Activated CD4-positive, alpha-beta T cell treated with anti-CD3 and anti-CD28 coated beads, Interleukin-2, amount 50 U/mL, for 4 hours (primary cell): ENCODE measurements around the gene RIC1.
"Not testable (repeated sequence)": the region's sequence is repeated elsewhere in the genome, so short reads cannot be mapped to it uniquely, and the experiment has no call there.

Experiments used
- DNase-seq, 2 experiments: peaks; one replicate each; pipeline ENCODE4 v3.0.0-alpha.2; 2020

The RIC1 gene, protein sequence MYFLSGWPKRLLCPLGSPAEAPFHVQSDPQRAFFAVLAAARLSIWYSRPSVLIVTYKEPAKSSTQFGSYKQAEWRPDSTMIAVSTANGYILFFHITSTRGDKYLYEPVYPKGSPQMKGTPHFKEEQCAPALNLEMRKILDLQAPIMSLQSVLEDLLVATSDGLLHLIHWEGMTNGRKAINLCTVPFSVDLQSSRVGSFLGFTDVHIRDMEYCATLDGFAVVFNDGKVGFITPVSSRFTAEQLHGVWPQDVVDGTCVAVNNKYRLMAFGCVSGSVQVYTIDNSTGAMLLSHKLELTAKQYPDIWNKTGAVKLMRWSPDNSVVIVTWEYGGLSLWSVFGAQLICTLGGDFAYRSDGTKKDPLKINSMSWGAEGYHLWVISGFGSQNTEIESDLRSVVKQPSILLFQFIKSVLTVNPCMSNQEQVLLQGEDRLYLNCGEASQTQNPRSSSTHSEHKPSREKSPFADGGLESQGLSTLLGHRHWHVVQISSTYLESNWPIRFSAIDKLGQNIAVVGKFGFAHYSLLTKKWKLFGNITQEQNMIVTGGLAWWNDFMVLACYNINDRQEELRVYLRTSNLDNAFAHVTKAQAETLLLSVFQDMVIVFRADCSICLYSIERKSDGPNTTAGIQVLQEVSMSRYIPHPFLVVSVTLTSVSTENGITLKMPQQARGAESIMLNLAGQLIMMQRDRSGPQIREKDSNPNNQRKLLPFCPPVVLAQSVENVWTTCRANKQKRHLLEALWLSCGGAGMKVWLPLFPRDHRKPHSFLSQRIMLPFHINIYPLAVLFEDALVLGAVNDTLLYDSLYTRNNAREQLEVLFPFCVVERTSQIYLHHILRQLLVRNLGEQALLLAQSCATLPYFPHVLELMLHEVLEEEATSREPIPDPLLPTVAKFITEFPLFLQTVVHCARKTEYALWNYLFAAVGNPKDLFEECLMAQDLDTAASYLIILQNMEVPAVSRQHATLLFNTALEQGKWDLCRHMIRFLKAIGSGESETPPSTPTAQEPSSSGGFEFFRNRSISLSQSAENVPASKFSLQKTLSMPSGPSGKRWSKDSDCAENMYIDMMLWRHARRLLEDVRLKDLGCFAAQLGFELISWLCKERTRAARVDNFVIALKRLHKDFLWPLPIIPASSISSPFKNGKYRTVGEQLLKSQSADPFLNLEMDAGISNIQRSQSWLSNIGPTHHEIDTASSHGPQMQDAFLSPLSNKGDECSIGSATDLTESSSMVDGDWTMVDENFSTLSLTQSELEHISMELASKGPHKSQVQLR (N-terminal part only)

DNA sequence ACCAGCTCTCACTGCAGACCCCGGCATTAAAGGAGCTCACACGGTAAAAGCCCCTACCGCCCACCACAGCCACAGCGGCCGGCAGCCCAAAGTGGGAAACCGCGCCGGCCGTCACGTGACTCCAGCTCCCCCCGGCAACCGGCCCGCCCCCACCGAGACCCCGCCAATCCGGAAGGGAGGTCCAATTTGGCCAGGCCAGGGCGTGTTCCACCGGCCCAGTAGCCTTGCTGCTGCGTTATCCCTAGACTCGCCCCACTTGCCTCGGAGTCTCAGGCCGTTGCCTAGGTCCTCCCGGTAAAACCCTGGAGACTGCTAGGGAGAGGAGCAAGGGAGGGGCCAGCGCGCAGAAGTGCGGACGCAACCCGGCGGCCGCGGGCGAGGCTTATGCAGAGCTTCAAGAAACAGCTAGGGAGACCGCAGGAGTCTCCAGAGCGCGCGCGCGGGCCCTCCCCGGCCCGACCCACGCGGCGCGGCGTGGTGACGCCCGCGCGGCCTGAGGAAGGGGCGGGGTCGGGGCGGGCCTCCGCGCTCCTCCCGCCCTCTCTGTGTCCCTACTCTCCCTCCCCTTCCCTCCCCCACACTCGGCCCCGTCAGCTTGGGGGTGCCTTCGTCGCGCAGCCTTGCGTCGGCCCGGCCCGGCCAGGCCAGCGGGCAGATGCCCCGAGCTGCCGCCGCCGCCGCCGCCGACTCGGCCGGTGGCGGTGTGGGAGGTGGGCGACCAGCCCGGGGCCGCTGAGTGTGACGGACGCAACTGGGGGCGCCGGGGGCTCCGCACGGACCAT is at the start of gene RIC1:
Gene RIC1 (plus strand): TSS at position 578 of the 782 bp plus-strand sequence. CDS start 203 bp downstream, at position 781.
- DNase-seq = peak; percentile 79 to 81

DNA sequence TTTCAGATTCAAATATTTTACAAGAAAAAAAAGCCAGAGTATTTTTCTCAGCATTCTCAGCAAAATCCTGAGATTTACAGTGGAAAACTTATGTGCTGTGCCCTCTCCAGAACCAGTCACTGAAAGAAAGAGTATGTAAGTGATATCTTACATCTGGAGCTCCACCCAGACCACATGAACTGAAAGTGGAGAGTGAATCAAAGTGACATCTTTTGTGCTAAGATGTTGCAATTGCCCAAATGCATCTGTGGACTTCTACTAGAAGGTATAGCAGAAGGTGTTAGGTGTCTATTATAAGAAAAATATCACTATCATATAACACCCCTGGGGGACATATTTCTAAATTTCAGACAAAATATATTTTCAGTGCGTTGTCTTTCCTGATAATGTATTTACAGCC is 49.0 kb upstream of the RIC1 start:
- no peak for DNase-seq

DNA sequence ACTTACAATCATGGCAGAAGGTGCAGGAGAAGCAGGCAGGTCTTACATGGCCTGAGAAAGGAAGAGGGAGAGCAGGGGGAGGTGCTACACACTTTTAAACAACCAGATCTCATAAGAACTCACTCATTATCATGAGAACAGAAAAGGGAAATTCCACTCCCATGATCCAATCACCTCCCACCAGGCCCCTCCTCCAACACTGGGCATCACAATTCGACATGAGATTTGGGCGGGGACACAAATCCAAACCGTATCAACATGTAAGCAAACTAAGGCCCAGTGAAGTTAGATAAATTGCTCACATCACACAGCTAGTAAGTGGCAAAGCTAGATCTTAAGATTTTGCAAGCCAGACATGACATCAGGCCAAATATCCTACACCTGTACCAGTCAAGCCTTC is 48.3 kb upstream of the RIC1 start:
- DNase-seq = no peak

- not testable (repeated sequence) for DNase-seq
These were observed 47.2 kb upstream of the RIC1 start for GRCh38 chr9:5581706-5582105.

- DNase-seq = peak; percentile 17 to 24
These were observed 46.1 kb upstream of the RIC1 start for GRCh38 chr9:5582835-5583195.

DNA sequence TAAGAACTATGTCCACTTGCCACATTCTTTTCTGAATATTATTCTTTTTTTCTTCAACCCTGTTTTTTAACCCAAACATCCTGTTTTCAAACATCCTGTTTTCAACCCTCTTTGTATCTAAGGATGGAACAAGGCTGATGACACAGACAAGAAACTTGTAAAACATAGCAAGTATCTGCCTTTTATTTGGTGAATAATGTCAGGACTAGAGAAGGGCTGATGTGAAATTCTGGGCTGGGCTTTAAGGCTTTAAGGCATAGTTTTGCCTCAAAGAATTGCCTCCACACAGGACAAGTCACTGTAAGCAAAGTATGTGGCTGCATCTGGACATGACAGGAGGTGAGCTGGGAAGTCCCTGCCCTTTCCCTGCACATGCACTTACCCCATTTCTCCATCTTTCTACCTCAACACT is 42.5 kb upstream of the RIC1 start:
- no peak for DNase-seq

GRCh38 chr9:5587024-5587423 is 41.9 kb upstream of the RIC1 start:
- peak; percentile 12 to 25 for DNase-seq

- DNase-seq = no peak
These were observed 36.7 kb upstream of the RIC1 start for GRCh38 chr9:5592231-5592630.

- no peak for DNase-seq
These were observed 36.0 kb upstream of the RIC1 start for GRCh38 chr9:5592904-5593303.

GRCh38 chr9:5593904-5594303 is 35.0 kb upstream of the RIC1 start:
- no peak for DNase-seq

DNA sequence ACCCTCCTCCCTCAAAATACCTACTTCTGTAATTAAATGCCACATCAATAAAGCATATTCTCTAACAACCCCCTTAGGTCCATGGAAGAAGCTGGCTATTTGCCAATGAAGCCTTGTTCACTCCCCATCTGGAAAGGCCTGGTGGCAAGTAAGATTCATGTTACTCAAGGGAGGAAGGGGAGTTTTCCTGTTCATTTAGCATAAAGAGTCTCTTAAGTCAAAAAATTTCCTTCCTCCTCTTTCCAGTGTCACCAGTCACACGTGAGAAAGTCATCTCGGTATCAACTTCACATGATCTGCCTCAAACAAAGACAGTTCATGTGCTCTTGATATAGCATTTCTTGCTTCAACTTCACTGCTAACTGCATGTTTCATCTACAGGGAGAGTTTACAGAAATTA is 32.7 kb upstream of the RIC1 start:
- no peak for DNase-seq

- DNase-seq = no peak
These were observed 20.3 kb upstream of the RIC1 start for GRCh38 chr9:5608298-5609225.

DNA sequence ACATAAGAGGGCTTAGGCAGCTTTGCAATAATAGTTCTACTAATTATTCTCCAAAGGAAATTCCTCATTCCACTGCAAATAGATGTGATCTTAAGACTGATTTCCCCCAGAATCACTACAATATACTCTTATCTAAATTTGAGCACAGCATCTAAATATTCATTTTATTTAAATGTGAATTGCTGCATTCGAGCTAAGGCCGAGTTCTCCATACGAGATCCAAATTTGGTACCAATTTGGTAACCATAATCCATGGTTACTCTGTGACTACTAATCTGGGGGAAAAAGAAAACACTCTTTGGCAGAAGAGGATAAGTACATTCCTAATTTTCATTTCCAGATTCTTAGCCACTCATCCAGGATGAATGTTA is 19.7 kb upstream of the RIC1 start:
- DNase-seq = no peak

DNA sequence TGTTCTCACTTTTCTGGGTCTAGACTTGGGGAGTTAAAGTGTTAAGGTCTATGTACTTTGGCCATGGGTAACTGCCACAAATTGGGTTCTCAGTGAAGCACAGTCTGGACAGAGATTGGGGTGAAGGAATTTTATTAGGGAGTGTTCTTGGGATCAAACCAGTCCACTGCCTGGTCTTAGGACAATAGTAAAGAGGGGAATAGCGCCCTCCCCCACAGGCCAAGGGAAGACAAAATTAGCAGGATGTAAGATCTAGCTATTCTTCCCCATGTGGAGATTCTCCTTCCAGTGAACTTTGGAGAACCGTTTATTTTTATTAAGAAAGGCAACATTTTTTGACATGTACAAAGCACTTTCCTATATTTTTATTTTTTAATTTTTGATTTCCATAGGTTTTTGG is 18.4 kb upstream of the RIC1 start:
- DNase-seq = no peak

GRCh38 chr9:5611321-5612184 is 17.4 kb upstream of the RIC1 start:
- no peak for DNase-seq

GRCh38 chr9:5612185-5612530 is 16.7 kb upstream of the RIC1 start:
- DNase-seq = no peak

DNA sequence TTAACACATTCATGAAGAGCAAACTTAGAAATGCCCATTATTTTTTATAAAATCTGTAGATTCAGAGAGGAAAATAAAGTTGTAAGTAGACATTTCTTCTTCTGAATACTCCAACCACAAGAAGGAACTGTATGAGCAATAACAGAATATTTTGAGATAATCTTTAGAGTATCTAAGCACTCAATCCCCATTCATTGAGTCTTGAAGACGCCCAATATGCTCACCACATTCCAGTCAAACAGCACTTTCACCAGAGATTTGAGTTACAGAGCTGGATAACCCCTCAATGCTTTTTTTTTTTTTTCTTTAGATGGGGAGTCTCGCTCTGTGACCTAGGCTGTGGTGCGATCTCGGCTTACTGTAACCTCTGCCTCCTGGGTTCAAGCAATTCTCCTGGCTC is 14.7 kb upstream of the RIC1 start:
- DNase-seq = no peak

DNA sequence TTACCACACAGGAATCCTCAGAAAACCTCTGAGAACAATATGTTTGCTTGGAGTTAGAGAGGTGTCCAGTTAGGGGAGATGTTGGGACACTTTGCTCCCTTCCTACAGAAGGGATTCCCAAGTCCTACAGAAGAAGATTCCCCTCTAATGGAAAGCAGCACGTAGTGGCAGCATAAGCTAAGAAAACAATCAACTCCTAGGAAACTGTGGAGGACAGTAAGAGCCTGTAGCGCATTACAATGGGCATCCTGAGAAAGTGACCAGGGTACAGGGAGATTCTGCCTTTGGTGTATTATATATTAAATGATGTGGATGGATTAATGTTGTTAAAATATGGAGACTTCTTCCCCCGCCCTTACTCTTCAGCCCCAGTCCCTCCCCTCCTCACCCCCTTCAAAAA is 13.9 kb upstream of the RIC1 start:
- no peak for DNase-seq

GRCh38 chr9:5617749-5618148 is 11.2 kb upstream of the RIC1 start:
- no peak for DNase-seq

- DNase-seq = no peak
These were observed 8.4 kb upstream of the RIC1 start for GRCh38 chr9:5620494-5620893.
